BJ (cell line): Measurements from ENCODE around the gene EPB41L2. TPM values are rescaled to one million over a fixed set of nuclear protein-coding genes. Genes with fewer than 3 reads are reported as not detected.
A peak's percentile ranks its signal among the peaks of the same experiment; 100 is the strongest.

Experiments used
- CTCF ChIA-PET: fragments of 350-600 bp; formaldehyde crosslinking; extraction: SDS; loops from one replicate; lab custom pipeline; 2021; ENCODE audit warnings: antibody characterized with exemption, inconsistent platforms; lab: Yijun Ruan, JAX
- POLR2A ChIA-PET: fragments of 300-600 bp; sonication (Branson Sonifier 250); formaldehyde crosslinking; extraction: SDS; loops from one replicate; lab custom pipeline; 2021; ENCODE audit warnings: antibody characterized with exemption; lab: Charles Lee
- DNase-seq: peaks from one replicate; pipeline ENCODE4 v3.0.0-alpha.2; 2011; ENCODE audit warnings: low read depth
- H3K27me3 ChIP-seq: 2 replicates; pipeline ENCODE4 v1.6.0; 2011; ENCODE audit warnings: low read length; ENCODE audit not compliant: control insufficient read depth, insufficient read depth
- H3K36me3 ChIP-seq: 2 replicates; pipeline ENCODE4 v1.5.1; 2011; ENCODE audit warnings: low read length; ENCODE audit not compliant: control insufficient read depth, insufficient read depth
- H3K4me3 ChIP-seq: 2 replicates; pipeline ENCODE4 v1.5.1; 2011; ENCODE audit warnings: low read depth, mild to moderate bottlenecking, control low read depth, low read length
- polyA plus RNA-seq: library from polyadenylated mRNA; depleted of rRNA; stranded (reverse); fragments of >200 nt; gene quantifications from 2 replicates; pipeline ENCODE4 v1.2.3, GENCODE V29; 2011
- TF ChIP-seq, protein P1 (sequence below): IDR thresholded peaks from 2 replicates; pipeline ENCODE4 v1.5.1; 2011; ENCODE audit warnings: low read depth, mild to moderate bottlenecking, control low read depth, inconsistent platforms, low read length, moderate library complexity; ENCODE audit not compliant: insufficient read depth

EPB41L2 gene
- polyA plus RNA-seq, 1 experiment: 24.5 TPM

DNA sequence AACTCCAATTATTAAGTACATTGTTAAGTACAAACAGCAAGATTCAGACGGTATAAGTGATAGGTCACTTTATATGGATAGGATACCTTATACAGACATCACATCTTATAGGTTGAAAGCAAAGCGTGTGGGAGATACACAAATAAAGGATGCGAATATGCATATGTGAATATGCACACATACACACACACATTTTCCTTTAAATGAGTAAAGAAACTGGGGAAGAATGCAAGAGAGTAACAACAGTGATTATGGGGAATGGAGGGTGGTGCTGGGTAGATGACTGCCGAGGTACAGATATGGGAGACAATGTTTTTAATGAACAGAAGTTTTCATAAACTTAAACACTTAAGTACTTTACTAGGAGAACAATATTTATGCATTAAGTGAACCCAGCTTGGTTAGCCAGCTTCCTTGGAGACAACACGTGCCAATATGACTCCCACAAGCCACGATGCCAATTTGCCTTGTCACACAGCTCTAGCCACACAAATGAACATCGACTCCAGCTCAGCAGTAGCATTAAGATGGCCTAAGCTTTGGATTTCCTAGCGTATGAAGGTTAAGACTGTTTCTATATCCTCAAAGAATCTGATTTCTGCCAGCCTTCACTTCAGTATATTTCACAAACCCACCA, 96.6 kb downstream of the EPB41L2 start:
- Histone ChIP-seq H3K27me3 (no peaks in the 10 kb centered on the region), H3K36me3 (no peaks in the 10 kb centered on the region), H3K4me3 (no peak overlapping the region)
- DNase-seq: no peak
- TF ChIP-seq, protein P1, sequence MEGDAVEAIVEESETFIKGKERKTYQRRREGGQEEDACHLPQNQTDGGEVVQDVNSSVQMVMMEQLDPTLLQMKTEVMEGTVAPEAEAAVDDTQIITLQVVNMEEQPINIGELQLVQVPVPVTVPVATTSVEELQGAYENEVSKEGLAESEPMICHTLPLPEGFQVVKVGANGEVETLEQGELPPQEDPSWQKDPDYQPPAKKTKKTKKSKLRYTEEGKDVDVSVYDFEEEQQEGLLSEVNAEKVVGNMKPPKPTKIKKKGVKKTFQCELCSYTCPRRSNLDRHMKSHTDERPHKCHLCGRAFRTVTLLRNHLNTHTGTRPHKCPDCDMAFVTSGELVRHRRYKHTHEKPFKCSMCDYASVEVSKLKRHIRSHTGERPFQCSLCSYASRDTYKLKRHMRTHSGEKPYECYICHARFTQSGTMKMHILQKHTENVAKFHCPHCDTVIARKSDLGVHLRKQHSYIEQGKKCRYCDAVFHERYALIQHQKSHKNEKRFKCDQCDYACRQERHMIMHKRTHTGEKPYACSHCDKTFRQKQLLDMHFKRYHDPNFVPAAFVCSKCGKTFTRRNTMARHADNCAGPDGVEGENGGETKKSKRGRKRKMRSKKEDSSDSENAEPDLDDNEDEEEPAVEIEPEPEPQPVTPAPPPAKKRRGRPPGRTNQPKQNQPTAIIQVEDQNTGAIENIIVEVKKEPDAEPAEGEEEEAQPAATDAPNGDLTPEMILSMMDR: no peak
- CTCF ChIA-PET: interaction anchor here (0.6 to 1.2 kb wide), 5 partner anchors 19 to 72 kb away, joined by 3 to 5 read pairs (median 4); no protein-coding TSS in a partner anchor
- POLR2A ChIA-PET: interaction anchor here (0.6 kb wide), 1 partner anchor 95 kb away, joined by 10 read pairs; no protein-coding TSS in a partner anchor

DNA sequence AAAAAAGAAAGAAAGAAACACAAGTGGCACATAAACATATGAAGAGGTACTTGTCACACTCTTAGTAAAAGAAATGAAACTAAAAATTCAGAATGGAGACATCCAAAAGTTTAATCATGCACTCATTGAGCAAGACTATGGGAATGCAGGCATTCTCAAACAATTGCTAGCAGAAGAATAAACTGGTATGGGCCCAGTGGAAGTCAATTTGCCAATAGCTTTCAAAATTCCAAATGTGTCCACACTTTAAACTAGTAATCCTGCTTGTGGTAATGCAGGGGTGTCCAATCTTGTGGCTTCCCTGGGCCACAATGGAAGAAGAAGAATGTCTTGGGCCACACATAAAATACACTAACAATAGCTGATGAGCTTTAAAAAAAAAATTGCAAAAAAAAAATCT, 97.4 kb downstream of the EPB41L2 start:
- H3K36me3 ChIP-seq: no peaks in the 10 kb centered on the region
- H3K4me3 ChIP-seq: no peak overlapping the region
- H3K27me3 ChIP-seq: no peaks in the 10 kb centered on the region
- ChIA-PET POLR2A (interaction anchor here (0.6 kb wide), 1 partner anchor 96 kb away, joined by 10 read pairs; no protein-coding TSS in a partner anchor), CTCF (interaction anchor here (0.6 to 0.7 kb wide), 2 partner anchors 20 to 51 kb away, joined by 4 to 5 read pairs; no protein-coding TSS in a partner anchor)
- TF ChIP-seq, protein P1: no peak
- peak; percentile 45 for DNase-seq

DNA sequence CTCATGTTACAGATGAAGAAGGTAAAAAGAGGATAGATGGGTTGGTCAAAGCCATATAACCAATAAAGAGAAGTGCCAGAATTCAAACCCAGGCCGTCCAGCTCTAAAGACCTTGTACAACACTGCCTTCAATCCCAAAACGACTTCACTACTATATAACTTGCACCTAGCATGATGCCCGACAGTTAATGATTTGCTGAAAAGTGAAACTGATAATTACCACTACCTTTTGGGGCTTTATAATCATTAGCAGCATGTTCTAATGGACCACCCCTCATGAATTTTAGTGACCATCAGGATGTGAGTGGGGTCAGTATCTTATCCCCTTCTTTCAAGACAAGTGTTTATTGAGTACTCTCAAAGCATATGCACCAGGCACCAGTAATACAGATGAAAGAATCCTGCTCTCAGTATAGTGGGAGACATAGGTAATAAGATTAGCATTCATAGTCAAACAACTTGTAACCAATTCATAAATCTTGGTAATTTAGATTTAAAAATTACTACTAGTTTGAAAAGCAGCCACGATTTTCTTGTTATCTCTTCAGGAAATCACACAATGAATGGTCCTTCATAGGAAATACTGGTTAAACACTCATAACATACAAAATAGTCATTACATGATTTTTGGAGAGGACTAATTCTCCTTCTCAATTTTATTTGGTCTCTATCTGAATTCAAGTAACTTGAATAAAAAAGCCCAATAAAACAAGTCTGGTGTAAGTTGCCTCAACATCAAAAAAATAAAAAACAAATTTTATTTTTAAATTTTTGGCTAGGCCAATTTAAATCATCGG, 98.0 kb downstream of the EPB41L2 start:
- DNase-seq: no peak
- no peak overlapping the region for H3K4me3 ChIP-seq
- TF ChIP-seq, protein P1: no peak
- no peaks in the 10 kb centered on the region for H3K27me3 ChIP-seq
- ChIA-PET CTCF (no interaction called here), POLR2A (no interaction called here)
- no peaks in the 10 kb centered on the region for H3K36me3 ChIP-seq

DNA sequence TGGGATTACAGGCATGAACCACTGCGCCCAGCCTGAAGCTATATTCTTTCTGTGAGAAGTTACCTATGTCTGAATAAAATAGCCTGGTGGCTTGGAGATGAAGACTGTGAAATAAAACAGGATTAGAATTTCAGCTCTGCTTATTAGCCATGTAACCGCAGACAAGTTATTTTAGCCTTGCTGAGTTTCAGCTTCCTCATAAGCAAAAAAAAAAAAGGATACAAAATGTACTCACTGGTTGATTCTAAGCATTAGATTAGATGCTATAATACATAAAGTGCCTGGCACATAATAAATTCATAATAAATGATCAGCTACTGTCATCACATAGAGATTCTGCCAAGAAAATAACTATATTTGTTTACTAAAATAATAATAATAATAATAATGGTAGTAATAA, 98.8 kb downstream of the EPB41L2 start:
- Histone ChIP-seq H3K36me3 (no peaks in the 10 kb centered on the region), H3K27me3 (no peaks in the 10 kb centered on the region), H3K4me3 (no peak overlapping the region)
- POLR2A ChIA-PET: no interaction called here
- TF ChIP-seq, protein P1: no peak
- no peak for DNase-seq
- CTCF ChIA-PET: no interaction called here

DNA sequence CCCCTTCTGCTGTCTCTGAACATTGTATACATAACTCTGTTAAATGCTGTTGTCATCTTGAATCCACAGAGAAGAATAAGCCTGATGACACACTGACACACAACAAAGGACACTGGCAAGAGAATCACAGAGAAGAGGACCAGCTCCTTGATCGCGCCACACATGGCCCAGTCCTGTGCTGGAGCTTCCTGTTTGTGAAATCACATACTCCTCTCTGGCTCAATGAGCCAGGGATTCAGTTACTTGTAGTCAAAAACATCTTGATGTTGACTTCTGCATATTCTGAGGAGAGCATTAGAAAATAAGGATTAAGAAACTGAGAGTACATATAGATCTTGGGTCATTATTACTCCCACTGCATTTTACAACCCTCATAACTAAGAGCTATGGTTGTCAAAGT, 100.1 kb downstream of the EPB41L2 start:
- no peaks in the 10 kb centered on the region for H3K27me3 ChIP-seq
- TF ChIP-seq, protein P1: no peak
- ChIA-PET POLR2A (no interaction called here), CTCF (no interaction called here)
- no peak overlapping the region for H3K4me3 ChIP-seq
- H3K36me3 ChIP-seq: no peaks in the 10 kb centered on the region
- DNase-seq: no peak
